Suprapubic skin (tissue), 4 donors: Measurements from ENCODE around the gene BORCS6. TPM values are rescaled to one million over a fixed set of nuclear protein-coding genes. Genes with fewer than 3 reads are reported as not detected.

ENCODE experiments used
- DNase-seq, 2 donors: peaks; one replicate each; pipeline ENCODE4 v3.0.0-alpha.2; 2019; ENCODE audit warnings: low spot score in 2 of 2
- H3K27ac ChIP-seq: fragments of 200-600 bp; sonication (generic); one replicate; pipeline ENCODE4 v1.5.1; 2019
- H3K27me3 ChIP-seq: fragments of 200-600 bp; sonication (generic); one replicate; pipeline ENCODE4 v1.5.1; 2019
- H3K36me3 ChIP-seq: fragments of 200-600 bp; sonication (generic); one replicate; pipeline ENCODE4 v1.5.1; 2019
- H3K4me1 ChIP-seq: fragments of 200-600 bp; sonication (generic); one replicate; pipeline ENCODE4 v1.5.1; 2019
- H3K4me3 ChIP-seq: fragments of 200-600 bp; sonication (generic); one replicate; pipeline ENCODE4 v1.5.1; 2019; ENCODE audit warnings: mild to moderate bottlenecking
- H3K9me3 ChIP-seq: fragments of 200-600 bp; sonication (generic); one replicate; pipeline ENCODE4 v1.5.1; 2019
- CTCF ChIP-seq, 2 donors: fragments of 200-600 bp in 1 of 2; fragments of 450-650 bp in 1 of 2; sonication (generic) in 1 of 2; IDR thresholded peaks; one replicate each; pipeline ENCODE4 v1.5.1; 2016 to 2019; ENCODE audit warnings: antibody characterized with exemption in 2 of 2, mild to moderate bottlenecking in 1 of 2, moderate library complexity in 1 of 2
- EP300 ChIP-seq: sonication (generic); formaldehyde crosslinking; IDR thresholded peaks from one replicate; pipeline ENCODE4 v1.6.1; 2017; ENCODE audit warnings: antibody characterized with exemption
- POLR2A ChIP-seq, 2 donors: fragments of 450-650 bp; IDR thresholded peaks; one replicate each; pipeline ENCODE4 v1.6.1; 2017; ENCODE audit warnings: antibody characterized with exemption in 2 of 2, mild to moderate bottlenecking in 2 of 2, moderate library complexity in 2 of 2
- POLR2AphosphoS5 ChIP-seq, 3 donors: sonication (generic); formaldehyde crosslinking; IDR thresholded peaks; one replicate each; pipeline ENCODE4 v1.6.1; 2017; ENCODE audit warnings: antibody characterized with exemption in 3 of 3
- WGBS: methylation state at CpG from one replicate; pipeline ENCODE4 v1.1.5; 2018; 5-methylcytosine and 5-hydroxymethylcytosine counted together
- total RNA-seq, 4 donors: library from RNA; depleted of rRNA; stranded (reverse); fragments of >200 nt; gene quantifications; one replicate each; pipeline ENCODE4 v1.1.0, GENCODE V29; 2016

BORCS6 gene
- total RNA-seq, 4 donors from 2014 or later: 8.1 to 10.6 (median 9.9) TPM

GRCh38 chr17:8204761-8205555 is 15.0 kb upstream of the BORCS6 start:
- no peak overlapping the region for H3K4me3 ChIP-seq
- H3K27ac ChIP-seq: no peak overlapping the region
- no peaks in the 10 kb centered on the region for H3K9me3 ChIP-seq
- TF ChIP-seq CTCF (IDR thresholded peaks at IDR 0.05): no peak
- no peak for TF ChIP-seq EP300
- no peak for TF ChIP-seq POLR2AphosphoS5 (IDR thresholded peaks at IDR 0.05)
- no peak for TF ChIP-seq POLR2A (IDR thresholded peaks at IDR 0.05)
- H3K27me3 ChIP-seq: no peaks in the 10 kb centered on the region
- H3K4me1 ChIP-seq: peaks cover 7% of the 10 kb centered on the region
- DNase-seq: no peak
- 92% methylated on average over 16 of the region's 19 CpGs for WGBS
- H3K36me3 ChIP-seq: no peaks in the 10 kb centered on the region

- TF ChIP-seq POLR2AphosphoS5 (IDR thresholded peaks at IDR 0.05) (peak in 1 of 3 donors; percentile 27), POLR2A (IDR thresholded peaks at IDR 0.05) (peak in 1 of 2 donors; percentile 47), CTCF (IDR thresholded peaks at IDR 0.05) (no peak)
- Histone ChIP-seq H3K9me3 (no peaks in the 10 kb centered on the region), H3K27me3 (no peaks in the 10 kb centered on the region), H3K36me3 (no peaks in the 10 kb centered on the region), H3K4me1 (peaks cover 49% of the 10 kb centered on the region), H3K27ac (peak overlapping the region; percentile 86), H3K4me3 (peak overlapping the region; percentile 44)
- WGBS: 3% methylated on average over 12 of the region's 12 CpGs
- DNase-seq: peak; percentile 90 to 91
Observed at GRCh38 chr17:8192070-8192815, 2.3 kb upstream of the BORCS6 start.

- H3K27ac ChIP-seq: peak overlapping the region; percentile 95
- H3K27me3 ChIP-seq: no peaks in the 10 kb centered on the region
- DNase-seq: no peak
- TF ChIP-seq POLR2A (IDR thresholded peaks at IDR 0.05): no peak
- no peak for TF ChIP-seq EP300
- no peak for TF ChIP-seq POLR2AphosphoS5 (IDR thresholded peaks at IDR 0.05)
- no peak for TF ChIP-seq CTCF (IDR thresholded peaks at IDR 0.05)
- no peaks in the 10 kb centered on the region for H3K9me3 ChIP-seq
- peaks cover 62% of the 10 kb centered on the region for H3K4me1 ChIP-seq
- 37% methylated on average over 6 of the region's 6 CpGs for WGBS
- peak overlapping the region; percentile 96 for H3K4me3 ChIP-seq
- no peaks in the 10 kb centered on the region for H3K36me3 ChIP-seq
Observed at GRCh38 chr17:8190506-8190905, 526 bp upstream of the BORCS6 start.

GRCh38 chr17:8189041-8189710 is 804 bp downstream of the BORCS6 start:
- peak overlapping the region; percentile 96 for H3K4me3 ChIP-seq
- no peak for TF ChIP-seq CTCF (IDR thresholded peaks at IDR 0.05)
- TF ChIP-seq POLR2AphosphoS5 (IDR thresholded peaks at IDR 0.05): no peak
- no peak for TF ChIP-seq EP300
- no peak for TF ChIP-seq POLR2A (IDR thresholded peaks at IDR 0.05)
- H3K9me3 ChIP-seq: no peaks in the 10 kb centered on the region
- DNase-seq: peak in 1 of 2 donors; percentile 77
- H3K4me1 ChIP-seq: peaks cover 63% of the 10 kb centered on the region
- no peaks in the 10 kb centered on the region for H3K27me3 ChIP-seq
- no CpG with 5 or more reads among the region's 67 CpGs for WGBS
- peak overlapping the region; percentile 95 for H3K27ac ChIP-seq
- H3K36me3 ChIP-seq: no peaks in the 10 kb centered on the region
